ENCODE measurements around the gene TTLL5. TPM values are rescaled to one million over a fixed set of nuclear protein-coding genes. Genes with fewer than 3 reads are reported as not detected.
A peak's percentile ranks its signal among the peaks of the same experiment; 100 is the strongest.

The TTLL5 gene
- total RNA-seq, 2 experiments from 2014 or later: 27.3 to 38.6 TPM

DNA sequence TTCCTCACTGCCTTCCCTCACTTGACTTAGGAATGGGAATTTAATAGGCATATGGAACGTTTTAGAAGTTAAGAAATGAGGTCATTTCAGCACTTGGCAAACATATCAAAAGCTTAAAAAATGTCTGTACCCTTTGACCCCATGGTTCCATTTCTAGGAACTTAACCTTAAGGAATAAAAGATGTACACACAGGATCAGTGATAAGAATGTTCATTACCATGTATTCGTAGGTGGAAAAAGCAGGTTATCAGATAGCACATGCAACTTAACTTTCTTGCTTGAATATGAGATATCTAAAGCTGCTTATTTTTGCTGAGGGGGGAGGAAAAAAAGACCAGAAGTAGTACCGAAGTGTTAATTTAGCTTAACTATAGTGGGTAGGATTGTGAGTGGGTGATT lies 57.2 kb downstream of the TTLL5 start:
- CTCF ChIA-PET: interaction anchor here (0.6 to 1.4 kb wide), 3 partner anchors 9 to 163 kb away, joined by 3 to 4 read pairs (median 3); no protein-coding TSS in a partner anchor
- H3K9me3 Mint-ChIP-seq (ENCODE audit: low read depth): no peaks in the 10 kb centered on the region
- H3K36me3 Mint-ChIP-seq (ENCODE audit: low read depth): peaks cover 20% of the 10 kb centered on the region
- H3K4me1 Mint-ChIP-seq: no peaks in the 10 kb centered on the region
- DNase-seq (no peak), ATAC-seq (no peak)
- intact Hi-C loops (cut with DNase I, micrococcal nuclease): no loop called here
- no peak overlapping the region for H3K4me3 Mint-ChIP-seq
- H3K27ac Mint-ChIP-seq: no peak overlapping the region
- no peaks in the 10 kb centered on the region for H3K27me3 Mint-ChIP-seq
- POLR2A ChIA-PET: no interaction called here

GRCh38 chr14:75720116-75720515 lies 59.1 kb downstream of the TTLL5 start:
- DNase-seq: no peak
- intact Hi-C loops (cut with DNase I, micrococcal nuclease): no loop called here
- H3K27ac Mint-ChIP-seq: no peak overlapping the region
- no peak overlapping the region for H3K4me3 Mint-ChIP-seq
- no peaks in the 10 kb centered on the region for H3K27me3 Mint-ChIP-seq
- ChIA-PET CTCF (interaction anchor here (2.1 kb wide), 1 partner anchor 10 kb away, joined by 13 read pairs; no protein-coding TSS in a partner anchor), POLR2A (no interaction called here)
- no peaks in the 10 kb centered on the region for H3K9me3 Mint-ChIP-seq (ENCODE audit: low read depth)
- H3K36me3 Mint-ChIP-seq (ENCODE audit: low read depth): peaks cover 28% of the 10 kb centered on the region
- ATAC-seq: no peak
- H3K4me1 Mint-ChIP-seq: peaks cover 10% of the 10 kb centered on the region

DNA sequence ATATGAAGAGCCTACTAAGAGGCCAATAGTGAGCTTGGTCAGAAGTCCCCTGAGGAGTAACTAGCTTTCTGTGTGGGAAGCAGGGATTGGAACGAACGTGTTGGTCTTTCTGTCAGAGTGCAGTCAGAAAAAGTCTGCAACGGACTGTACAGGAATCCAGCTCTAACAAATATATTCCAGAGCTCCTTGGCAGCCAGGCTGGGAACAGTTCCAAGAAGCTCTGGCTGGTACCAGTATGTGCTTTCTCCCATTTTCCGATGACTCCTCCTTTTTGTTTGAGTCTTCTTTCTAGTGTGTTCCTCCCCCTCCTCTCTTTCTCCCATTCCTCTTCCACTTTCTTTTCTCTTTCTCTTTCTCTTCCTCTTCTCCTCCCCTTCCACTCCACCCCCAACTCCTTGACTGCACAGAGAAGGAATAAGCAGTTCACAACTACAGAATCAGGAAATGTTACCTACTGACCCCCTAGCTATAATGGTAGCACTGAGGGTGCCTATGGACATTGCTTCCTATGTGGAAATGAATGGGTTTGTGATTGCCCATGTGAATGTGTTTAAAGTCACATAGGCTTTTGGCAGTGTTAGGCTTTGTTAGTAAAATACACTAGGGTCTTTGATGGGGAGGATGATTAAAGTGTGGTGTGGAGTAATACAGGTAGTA lies 59.9 kb downstream of the TTLL5 start:
- no peak for DNase-seq
- CTCF ChIA-PET: interaction anchor here (0.6 to 2.1 kb wide), 2 partner anchors 10 to 11 kb away, joined by 3 to 13 read pairs; no protein-coding TSS in a partner anchor
- H3K36me3 Mint-ChIP-seq (ENCODE audit: low read depth): peaks cover 33% of the 10 kb centered on the region
- POLR2A ChIA-PET: no interaction called here
- peaks cover 10% of the 10 kb centered on the region for H3K4me1 Mint-ChIP-seq
- ATAC-seq: no peak
- no peaks in the 10 kb centered on the region for H3K9me3 Mint-ChIP-seq (ENCODE audit: low read depth)
- intact Hi-C loops (cut with DNase I, micrococcal nuclease): no loop called here
- no peak overlapping the region for H3K4me3 Mint-ChIP-seq
- no peaks in the 10 kb centered on the region for H3K27me3 Mint-ChIP-seq
- no peak overlapping the region for H3K27ac Mint-ChIP-seq

DNA sequence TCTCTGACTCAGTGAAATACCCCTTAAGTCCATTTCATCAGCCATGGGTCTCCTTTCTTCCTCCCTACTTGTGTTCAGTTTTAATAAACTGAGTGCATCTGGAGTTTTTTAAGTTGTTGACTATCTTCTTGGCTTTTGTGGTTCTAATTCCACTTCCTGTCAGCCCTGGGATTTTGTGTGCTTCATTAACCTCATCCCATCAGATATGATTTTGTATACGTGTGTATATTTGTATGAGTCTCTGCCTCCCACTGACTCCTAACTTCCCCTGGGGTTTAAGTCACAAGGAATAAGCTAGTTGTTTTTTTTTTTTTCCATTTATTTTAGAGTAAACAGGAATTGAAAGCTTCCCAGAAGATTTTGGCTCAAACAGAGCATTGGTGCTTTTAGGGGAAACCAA lies 62.7 kb downstream of the TTLL5 start:
- Mint-ChIP-seq H3K4me1 (peaks cover 10% of the 10 kb centered on the region), H3K36me3 (ENCODE audit: low read depth) (peaks cover 41% of the 10 kb centered on the region), H3K27me3 (no peaks in the 10 kb centered on the region), H3K9me3 (ENCODE audit: low read depth) (peaks cover 2% of the 10 kb centered on the region), H3K4me3 (no peak overlapping the region), H3K27ac (no peak overlapping the region)
- CTCF ChIA-PET: no interaction called here
- DNase-seq (no peak), ATAC-seq (no peak)
- POLR2A ChIA-PET: interaction anchor here (0.7 kb wide), 1 partner anchor 282 kb away, joined by 3 read pairs; no protein-coding TSS in a partner anchor
- intact Hi-C loops (cut with DNase I, micrococcal nuclease): no loop called here

DNA sequence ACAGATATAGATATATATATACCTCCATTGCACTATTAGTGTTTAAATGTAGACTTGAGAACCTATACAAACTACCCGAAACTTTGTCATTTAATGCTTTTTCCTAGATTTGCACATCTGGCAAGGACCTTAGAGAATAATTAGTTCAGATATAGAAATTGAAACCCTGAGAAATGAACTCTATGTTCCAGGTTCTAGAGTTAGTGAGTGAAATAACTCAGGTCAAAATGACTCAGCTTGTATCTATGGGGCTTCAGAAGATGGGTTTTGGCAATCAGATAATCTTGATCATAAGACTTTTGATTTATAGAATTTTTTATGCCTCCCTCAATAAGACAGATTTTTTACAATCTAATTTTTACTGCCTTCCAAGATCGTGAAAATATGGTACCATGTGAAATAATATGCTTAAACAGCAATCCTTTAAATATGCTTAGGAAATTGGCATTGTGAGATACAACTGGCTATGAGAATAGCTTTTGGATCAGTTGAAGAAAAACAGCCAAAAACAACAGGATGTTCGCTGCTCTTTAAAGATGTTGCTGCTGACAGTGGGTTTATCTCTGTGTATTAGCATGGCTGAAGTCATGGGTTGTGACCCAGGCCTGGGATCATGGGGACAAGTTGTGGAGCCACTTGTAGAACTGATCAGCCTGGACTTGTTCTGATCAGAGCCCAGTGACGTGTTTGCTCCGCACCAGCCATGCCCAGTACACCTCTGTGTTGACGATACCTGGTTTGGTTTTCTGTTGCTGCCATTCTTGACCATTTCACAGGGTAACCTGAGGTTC lies 63.6 kb downstream of the TTLL5 start:
- DNase-seq: no peak
- CTCF ChIA-PET: interaction anchor here (0.6 to 2.2 kb wide), 3 partner anchors 15 to 327 kb away, joined by 3 to 9 read pairs (median 3); no protein-coding TSS in a partner anchor
- peak; percentile 33 for ATAC-seq
- Mint-ChIP-seq H3K4me3 (no peak overlapping the region), H3K27ac (no peak overlapping the region), H3K4me1 (peaks cover 10% of the 10 kb centered on the region), H3K9me3 (ENCODE audit: low read depth) (peaks cover 2% of the 10 kb centered on the region), H3K27me3 (no peaks in the 10 kb centered on the region), H3K36me3 (ENCODE audit: low read depth) (peaks cover 40% of the 10 kb centered on the region)
- POLR2A ChIA-PET: interaction anchor here (0.7 kb wide), 1 partner anchor 283 kb away, joined by 3 read pairs; no protein-coding TSS in a partner anchor
- intact Hi-C loops (cut with DNase I, micrococcal nuclease): no loop called here

DNA sequence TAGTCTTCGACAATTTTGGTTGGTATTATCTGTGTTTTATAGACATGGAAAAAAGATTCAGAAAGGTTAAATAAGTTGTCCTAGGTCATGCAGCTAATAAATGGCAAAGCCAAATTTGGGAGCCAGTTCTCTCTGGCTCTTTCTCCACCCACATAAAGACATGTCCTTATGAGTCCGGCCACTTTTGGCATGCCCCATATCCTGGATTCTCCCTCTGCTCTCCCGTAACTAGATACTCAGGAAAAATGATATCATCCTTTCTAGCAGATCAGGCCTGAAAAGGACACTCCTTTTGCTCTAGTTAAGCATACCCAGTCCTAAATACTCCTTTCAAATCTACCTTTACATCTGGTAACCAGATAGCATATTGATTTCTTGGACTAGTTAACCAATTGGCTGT lies 64.4 kb downstream of the TTLL5 start:
- Mint-ChIP-seq H3K27ac (no peak overlapping the region), H3K4me3 (no peak overlapping the region), H3K27me3 (no peaks in the 10 kb centered on the region), H3K4me1 (peaks cover 10% of the 10 kb centered on the region), H3K36me3 (ENCODE audit: low read depth) (peaks cover 40% of the 10 kb centered on the region), H3K9me3 (ENCODE audit: low read depth) (peaks cover 2% of the 10 kb centered on the region)
- ChIA-PET CTCF (interaction anchor here (0.6 to 2.2 kb wide), 2 partner anchors 16 to 326 kb away, joined by 3 to 9 read pairs; no protein-coding TSS in a partner anchor), POLR2A (no interaction called here)
- intact Hi-C loops (cut with DNase I, micrococcal nuclease): no loop called here
- no peak for DNase-seq
- no peak for ATAC-seq

GRCh38 chr14:75726321-75726720 lies 65.3 kb downstream of the TTLL5 start:
- Mint-ChIP-seq H3K4me3 (no peak overlapping the region), H3K27ac (no peak overlapping the region), H3K36me3 (ENCODE audit: low read depth) (peaks cover 38% of the 10 kb centered on the region), H3K9me3 (ENCODE audit: low read depth) (peaks cover 2% of the 10 kb centered on the region), H3K27me3 (no peaks in the 10 kb centered on the region), H3K4me1 (peaks cover 10% of the 10 kb centered on the region)
- ATAC-seq: no peak
- no peak for DNase-seq
- intact Hi-C loops (cut with DNase I, micrococcal nuclease): no loop called here
- ChIA-PET POLR2A (no interaction called here), CTCF (interaction anchor here (2.2 kb wide), 1 partner anchor 17 kb away, joined by 9 read pairs; no protein-coding TSS in a partner anchor)

- Mint-ChIP-seq H3K27ac (no peak overlapping the region), H3K9me3 (ENCODE audit: low read depth) (peaks cover 2% of the 10 kb centered on the region), H3K4me1 (peaks cover 10% of the 10 kb centered on the region), H3K27me3 (no peaks in the 10 kb centered on the region), H3K4me3 (no peak overlapping the region), H3K36me3 (ENCODE audit: low read depth) (peaks cover 37% of the 10 kb centered on the region)
- ATAC-seq (no peak), DNase-seq (no peak)
- intact Hi-C loops (cut with DNase I, micrococcal nuclease): no loop called here
- ChIA-PET CTCF (interaction anchor here (2.2 kb wide), 1 partner anchor 18 kb away, joined by 9 read pairs; no protein-coding TSS in a partner anchor), POLR2A (no interaction called here)
Observed at GRCh38 chr14:75727124-75727523, 66.1 kb downstream of the TTLL5 start.

GRCh38 chr14:75732888-75733287 lies 71.8 kb downstream of the TTLL5 start:
- no peak for ATAC-seq
- CTCF ChIA-PET: interaction anchor here (0.6 kb wide), 1 partner anchor 106 kb away, joined by 3 read pairs; no protein-coding TSS in a partner anchor

GRCh38 chr14:75734854-75735253 lies 73.8 kb downstream of the TTLL5 start:
- Mint-ChIP-seq H3K4me1 (no peaks in the 10 kb centered on the region), H3K27me3 (no peaks in the 10 kb centered on the region), H3K4me3 (no peak overlapping the region), H3K36me3 (ENCODE audit: low read depth) (peaks cover 24% of the 10 kb centered on the region), H3K27ac (no peak overlapping the region), H3K9me3 (ENCODE audit: low read depth) (no peaks in the 10 kb centered on the region)
- CTCF ChIA-PET: interaction anchor here (0.6 kb wide), 1 partner anchor 21 kb away, joined by 4 read pairs; no protein-coding TSS in a partner anchor
- ATAC-seq (no peak), DNase-seq (no peak)
- intact Hi-C loops (cut with DNase I, micrococcal nuclease): no loop called here
- POLR2A ChIA-PET: no interaction called here

More at GRCh38 chr14:75732888-75733287, 71.8 kb downstream of the TTLL5 start:
- POLR2A ChIA-PET: interaction anchor here (0.6 kb wide), 1 partner anchor 483 kb away, joined by 3 read pairs; no protein-coding TSS in a partner anchor
- Mint-ChIP-seq H3K27ac (no peak overlapping the region), H3K9me3 (ENCODE audit: low read depth) (no peaks in the 10 kb centered on the region), H3K27me3 (no peaks in the 10 kb centered on the region), H3K4me3 (no peak overlapping the region), H3K36me3 (ENCODE audit: low read depth) (peaks cover 22% of the 10 kb centered on the region), H3K4me1 (no peaks in the 10 kb centered on the region)
- no peak for DNase-seq
- intact Hi-C loops (cut with DNase I, micrococcal nuclease): no loop called here

GRCh38 chr14:75736845-75737485 lies 75.9 kb downstream of the TTLL5 start:
- no peaks in the 10 kb centered on the region for H3K9me3 Mint-ChIP-seq (ENCODE audit: low read depth)
- H3K27me3 Mint-ChIP-seq: no peaks in the 10 kb centered on the region
- peaks cover 27% of the 10 kb centered on the region for H3K36me3 Mint-ChIP-seq (ENCODE audit: low read depth)
- ChIA-PET POLR2A (no interaction called here), CTCF (interaction anchor here (0.7 to 1.4 kb wide), 2 partner anchors 28 to 95 kb away, joined by 3 to 4 read pairs; no protein-coding TSS in a partner anchor)
- no peak for ATAC-seq
- no peaks in the 10 kb centered on the region for H3K4me1 Mint-ChIP-seq
- no peak for DNase-seq
- no peak overlapping the region for H3K27ac Mint-ChIP-seq
- no peak overlapping the region for H3K4me3 Mint-ChIP-seq
- intact Hi-C loops (cut with DNase I, micrococcal nuclease): no loop called here

Data from activated CD4-positive, alpha-beta T cell treated with anti-CD3 and anti-CD28 coated beads for 36 hours (primary cell).